H1 (cell line): ENCODE measurements around the gene SCARB2. TPM values are rescaled to one million over a fixed set of nuclear protein-coding genes. Genes with fewer than 3 reads are reported as not detected.

Experiments used
- CTCF ChIA-PET: fragments of 300-600 bp; sonication (Branson Sonifier 250); formaldehyde crosslinking; loops from one replicate; lab custom pipeline; 2021; ENCODE audit not compliant: partially characterized antibody; lab: Charles Lee
- POLR2A ChIA-PET: fragments of 300-600 bp; sonication (Branson Sonifier 250); formaldehyde crosslinking; loops from one replicate; lab custom pipeline; 2021; ENCODE audit warnings: inconsistent platforms; ENCODE audit not compliant: partially characterized antibody; lab: Charles Lee
- DNase-seq, 2 experiments: peaks; one replicate each; pipeline versions ENCODE4 v3.0.0 to v3.0.0-alpha.2; 2010 to 2022; ENCODE audit warnings: low spot score in 2 of 2, low read depth in 1 of 2, mixed read lengths in 1 of 2
- FAIRE-seq: peaks from 2 replicates; lab custom pipeline; 2011; peaks lifted over from hg19 to GRCh38; lab: Jason Lieb, UNC
- H2AFZ ChIP-seq: 2 replicates; pipeline ENCODE4 v1.8.1; 2012; ENCODE audit warnings: low read length, inconsistent platforms
- H2AK5ac ChIP-seq: 2 replicates; pipeline ENCODE4 v1.6.1; 2013; ENCODE audit warnings: low read depth, low read length
- H2BK120ac ChIP-seq: replicated peaks from 2 replicates; pipeline ENCODE3; 2013; ENCODE audit warnings: low read depth, low read length, inconsistent platforms
- H2BK12ac ChIP-seq: 2 replicates; pipeline ENCODE4 v1.6.1; 2013; ENCODE audit warnings: low read depth, low read length
- H2BK15ac ChIP-seq: 2 replicates; pipeline ENCODE4 v1.6.1; 2013; ENCODE audit warnings: low read length
- H2BK20ac ChIP-seq: 2 replicates; pipeline ENCODE4 v1.6.1; 2013; ENCODE audit warnings: low read length
- H2BK5ac ChIP-seq: 2 replicates; pipeline ENCODE4 v1.6.1; 2013; ENCODE audit warnings: low read depth, low read length
- H3K14ac ChIP-seq: 2 replicates; pipeline ENCODE4 v1.6.1; 2013; ENCODE audit warnings: inconsistent platforms; ENCODE audit not compliant: insufficient read length
- H3K18ac ChIP-seq: 2 replicates; pipeline ENCODE4 v1.6.1; 2013; ENCODE audit warnings: low read length; ENCODE audit errors: extremely low read depth
- H3K23ac ChIP-seq: 2 replicates; pipeline ENCODE4 v1.6.1; 2013; ENCODE audit warnings: inconsistent platforms; ENCODE audit not compliant: insufficient read length
- H3K23me2 ChIP-seq: 2 replicates; pipeline ENCODE4 v1.6.1; 2013; ENCODE audit warnings: low read depth, low read length
- H3K27ac ChIP-seq: 2 replicates; pipeline ENCODE4 v1.6.1; 2011; ENCODE audit warnings: low read depth, low read length, inconsistent platforms
- H3K27me3 ChIP-seq, 4 experiments: replicated peaks in 1 of 4; 1 replicate in 1 of 4; 2 replicates in 3 of 4; pipeline versions ENCODE4 v1.6.1 to v1.8.1; 2011 to 2013; ENCODE audit warnings: low read length in 3 of 4, mild to moderate bottlenecking in 3 of 4, inconsistent platforms in 2 of 4, mixed read lengths in 2 of 4, moderate library complexity in 1 of 4; ENCODE audit not compliant: control insufficient read depth in 3 of 4, insufficient read depth in 3 of 4; ENCODE audit errors: extremely low read depth in 1 of 4
- H3K36me3 ChIP-seq, 4 experiments: 2 replicates each; pipeline versions ENCODE4 v1.6.1 to v1.8.1; 2011 to 2013; ENCODE audit warnings: mild to moderate bottlenecking in 4 of 4, low read length in 3 of 4, moderate library complexity in 2 of 4, control low read depth in 1 of 4, inconsistent platforms in 1 of 4; ENCODE audit not compliant: insufficient read depth in 4 of 4, control insufficient read depth in 2 of 4
- H3K4ac ChIP-seq: replicated peaks from 2 replicates; pipeline ENCODE3; 2013; ENCODE audit warnings: low read length, low read depth, mixed read lengths, inconsistent platforms; ENCODE audit not compliant: insufficient read length
- H3K4me1 ChIP-seq, 4 experiments: replicated peaks in 1 of 4; 1 replicate in 1 of 4; 2 replicates in 3 of 4; pipeline versions ENCODE4 v1.6.1 to v1.8.1; 2011 to 2013; ENCODE audit warnings: low read length in 3 of 4, inconsistent platforms in 2 of 4, mixed read lengths in 1 of 4; ENCODE audit not compliant: insufficient read depth in 4 of 4, control insufficient read depth in 3 of 4
- H3K4me2 ChIP-seq, 2 experiments: 2 replicates each; pipeline versions ENCODE4 v1.6.1 to v1.8.1; 2011 to 2013; ENCODE audit warnings: low read depth in 2 of 2, low read length in 2 of 2, control low read depth in 1 of 2, inconsistent platforms in 1 of 2, mild to moderate bottlenecking in 1 of 2; ENCODE audit not compliant: insufficient read depth in 1 of 2
- H3K4me3 ChIP-seq, 4 experiments: fragments of 200-600, 300-600 bp in 1 of 4; sonication (generic), shearing (Covaris generic), sonication (Bioruptor Twin) in 1 of 4; 2 replicates each; pipeline versions ENCODE4 v1.5.1 to v1.8.1; 2011 to 2016; ENCODE audit warnings: low read length in 4 of 4, low read depth in 3 of 4, control low read depth in 2 of 4, inconsistent platforms in 2 of 4, mild to moderate bottlenecking in 2 of 4, mixed read lengths in 1 of 4, moderate library complexity in 1 of 4; ENCODE audit not compliant: insufficient read depth in 2 of 4; ENCODE audit errors: extremely low read depth in 1 of 4
- H3K56ac ChIP-seq: replicated peaks from 2 replicates; pipeline ENCODE3; 2013; ENCODE audit warnings: low read depth, mild to moderate bottlenecking, mixed read lengths, low read length, inconsistent platforms; ENCODE audit not compliant: insufficient read length
- H3K79me1 ChIP-seq: 2 replicates; pipeline ENCODE4 v1.6.1; 2013; ENCODE audit warnings: low read depth, low read length, control low read depth
- H3K79me2 ChIP-seq, 2 experiments: 2 replicates each; pipeline versions ENCODE4 v1.6.1 to v1.8.1; 2012 to 2013; ENCODE audit warnings: low read length in 2 of 2, mild to moderate bottlenecking in 2 of 2, inconsistent platforms in 1 of 2; ENCODE audit not compliant: insufficient read depth in 2 of 2, control insufficient read depth in 1 of 2
- H3K9ac ChIP-seq, 4 experiments: replicated peaks in 1 of 4; 1 replicate in 1 of 4; 2 replicates in 3 of 4; pipeline versions ENCODE4 v1.6.1 to v1.8.1; 2011 to 2013; ENCODE audit warnings: low read depth in 3 of 4, low read length in 3 of 4, control low read depth in 2 of 4, mild to moderate bottlenecking in 2 of 4, moderate library complexity in 2 of 4, inconsistent platforms in 1 of 4; ENCODE audit errors: extremely low read depth in 1 of 4
- H3K9me3 ChIP-seq, 2 experiments: 2 replicates each; pipeline versions ENCODE4 v1.6.1 to v1.8.1; 2012 to 2013; ENCODE audit warnings: mild to moderate bottlenecking in 2 of 2, moderate library complexity in 2 of 2, control low read depth in 1 of 2, inconsistent platforms in 1 of 2, low read depth in 1 of 2, low read length in 1 of 2, mixed read lengths in 1 of 2; ENCODE audit not compliant: insufficient read depth in 2 of 2
- H4K20me1 ChIP-seq, 2 experiments: replicated peaks in 1 of 2; 2 replicates each; pipeline versions ENCODE3 to v1.8.1; 2011 to 2013; ENCODE audit warnings: inconsistent platforms in 2 of 2, low read length in 2 of 2, mild to moderate bottlenecking in 1 of 2; ENCODE audit not compliant: insufficient read depth in 2 of 2, control insufficient read depth in 1 of 2
- H4K5ac ChIP-seq: 2 replicates; pipeline ENCODE4 v1.6.1; 2013; ENCODE audit warnings: low read length, low read depth, mixed read lengths, inconsistent platforms; ENCODE audit not compliant: insufficient read length
- H4K8ac ChIP-seq: 2 replicates; pipeline ENCODE4 v1.8.0; 2013; ENCODE audit warnings: mild to moderate bottlenecking, moderate library complexity, low read length, inconsistent platforms; ENCODE audit not compliant: insufficient read depth; ENCODE audit errors: extremely low read depth
- H4K91ac ChIP-seq: replicated peaks from 2 replicates; pipeline ENCODE3; 2013; ENCODE audit warnings: low read length, mixed read lengths, inconsistent platforms; ENCODE audit not compliant: insufficient read length
- ASH2L ChIP-seq: fragments of 200-600, 300-600 bp; sonication (generic); IDR thresholded peaks from one replicate; pipeline ENCODE4 v1.7.1; 2017; ENCODE audit warnings: low read length
- CBX8 ChIP-seq: fragments of 300-800, 300-1000 bp; sonication (generic); IDR thresholded peaks from 2 replicates; pipeline ENCODE4 v1.7.1; 2016; ENCODE audit warnings: low read depth, low read length, borderline replicate concordance
- CTCF ChIP-seq, 3 experiments: IDR thresholded peaks; 1 replicate in 2 of 3; 2 replicates in 1 of 3; pipeline versions ENCODE4 v1.5.1 to v1.6.1; 2011; ENCODE audit warnings: low read length in 3 of 3, mild to moderate bottlenecking in 3 of 3, inconsistent platforms in 2 of 3, low read depth in 1 of 3, moderate library complexity in 1 of 3; ENCODE audit not compliant: insufficient read depth in 1 of 3; ENCODE audit errors: control extremely low read depth in 1 of 3
- GTF2F1 ChIP-seq: IDR thresholded peaks from 2 replicates; pipeline ENCODE4 v1.6.1; 2012; ENCODE audit warnings: low read depth, low read length, improper control_type of control experiment, borderline replicate concordance
- JUND ChIP-seq: IDR thresholded peaks from 2 replicates; pipeline ENCODE4 v1.6.1; 2011; ENCODE audit warnings: mild to moderate bottlenecking, improper control_type of control experiment, low read length
- KDM1A ChIP-seq: fragments of 200-600, 300-600 bp; sonication (generic); IDR thresholded peaks from 2 replicates; pipeline ENCODE4 v1.7.1; 2016; ENCODE audit warnings: mild to moderate bottlenecking, low read length, borderline replicate concordance
- PHF8 ChIP-seq: fragments of 200-600 bp; sonication (generic); conservative IDR thresholded peaks from 2 replicates; pipeline ENCODE4 v1.7.1; 2012; ENCODE audit warnings: low read depth, mild to moderate bottlenecking, inconsistent platforms, low read length, moderate library complexity
- TAF1 ChIP-seq: IDR thresholded peaks from 2 replicates; pipeline ENCODE4 v1.6.1; 2011; ENCODE audit warnings: mild to moderate bottlenecking, low read depth, low read length
- WGBS, 2 experiments: shearing (Covaris generic) in 1 of 2; methylation state at CpG; one replicate each; pipeline versions ENCODE4 v1.1.6 to v1.1.7; 2013 to 2015; ENCODE audit warnings: low lambda C conversion rate in 2 of 2, mixed read lengths in 2 of 2, inconsistent platforms in 1 of 2, low coverage in 1 of 2, missing lambda C conversion rate in 1 of 2; ENCODE audit not compliant: insufficient replicate concordance in 2 of 2, insufficient coverage in 1 of 2, insufficient read length in 1 of 2; ENCODE audit errors: extremely low coverage in 1 of 2, missing lambda C conversion rate in 1 of 2; 5-methylcytosine and 5-hydroxymethylcytosine counted together
- polyA plus RNA-seq, 7 experiments: library from polyadenylated mRNA; depleted of rRNA in 3 of 7; stranded (reverse) in 5 of 7; unstranded in 2 of 7; fragments of >200 nt in 5 of 7; fragments of 200-250 nt in 2 of 7; gene quantifications; 1 replicate in 5 of 7; 2 replicates in 1 of 7; 4 replicates in 1 of 7; pipeline versions ENCODE4 v1.2.1 to v1.2.3, GENCODE V29; 2011 to 2013; ENCODE audit warnings: missing spikeins in 2 of 7, mixed read lengths in 2 of 7
- total RNA-seq: library from RNA; stranded (reverse); fragmentation: NEBNext Ultra II Directional; extraction: Animal tissue kit (Norgen Biotek cat#: 25700); gene quantifications from 2 replicates; pipeline ENCODE4 v1.2.1, GENCODE V29; 2021

SCARB2 gene
- total and polyA plus RNA-seq, 2 of the 8 experiments (the other 6 are each of a cell fraction or from before 2014, with no cell fraction given), result 18.5 to 35.7 TPM

DNA sequence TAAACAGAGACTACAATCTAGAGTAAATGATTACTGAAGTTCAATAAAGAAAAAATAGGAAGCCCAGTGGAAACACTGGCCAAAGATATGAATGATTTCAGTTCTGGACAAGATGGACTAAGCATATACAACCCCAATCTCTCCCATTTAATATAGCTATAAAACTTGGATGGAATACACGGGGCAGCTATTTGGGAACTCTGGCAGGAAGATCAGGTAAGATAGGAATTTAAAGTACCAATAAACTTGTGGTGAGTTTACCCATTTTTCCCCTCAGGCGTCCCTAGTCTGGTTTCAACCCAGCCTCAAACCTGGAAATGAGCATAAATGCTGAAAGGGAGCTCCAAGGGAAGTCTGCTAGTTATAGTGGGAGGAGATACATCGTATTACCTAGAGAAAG is 85.9 kb downstream of the SCARB2 start:
- Histone ChIP-seq H4K91ac (no peak overlapping the region), H3K27ac (no peak overlapping the region), H3K4me3 (no peak overlapping the region), H3K14ac (no peak overlapping the region), H4K20me1 (peaks cover 2 to 5% of the 10 kb centered on the region in 2 experiments), H3K9ac (no peak overlapping the region), H3K4me1 (no peaks in the 10 kb centered on the region), H2BK20ac (no peak overlapping the region), H3K4me2 (no peak overlapping the region), H3K23me2 (no peaks in the 10 kb centered on the region), H4K8ac (no peak overlapping the region), H3K23ac (no peak overlapping the region), H3K27me3 (no peaks in the 10 kb centered on the region), H3K4ac (no peak overlapping the region), H3K9me3 (no peaks in the 10 kb centered on the region; a peak in 1 of 4 replicates), H2BK15ac (no peak overlapping the region), H2BK5ac (no peak overlapping the region), H4K5ac (no peak overlapping the region), H2AK5ac (no peak overlapping the region)
- ChIA-PET POLR2A (interaction anchor here (1.1 kb wide), 1 partner anchor 21 kb away, joined by 3 read pairs; the partner anchor contains the start of gene NUP54), CTCF (interaction anchor here (0.8 to 1.1 kb wide), 2 partner anchors 19 to 250 kb away, joined by 3 to 6 read pairs; no protein-coding TSS in a partner anchor)
- DNase-seq, result no peak
- 86% methylated on average over 3 of the region's 3 CpGs; no CpG with 5 or more reads in 1 of the 2 experiments for WGBS, 2 experiments
- TF ChIP-seq ASH2L, result no peak
- TF ChIP-seq KDM1A, result no peak
- no peak for TF ChIP-seq JUND
- no peak for TF ChIP-seq PHF8
- no peak for TF ChIP-seq CBX8
- no peak for TF ChIP-seq CTCF (IDR thresholded peaks at IDR 0.05; ENCODE audit: control extremely low read depth in 1 of 3, insufficient read depth in 1 of 3, low read depth in 1 of 3, low read length in 3 of 3)
- TF ChIP-seq GTF2F1, result no peak
- TF ChIP-seq TAF1, result no peak
- TF ChIP-seq, all 59 proteins: peak for 0
- Histone ChIP-seq H3K79me2 (peaks cover 0 to 27% of the 10 kb centered on the region in 2 experiments; a peak in 2 of 4 replicates), H3K79me1 (no peaks in the 10 kb centered on the region), H2BK120ac (no peak overlapping the region), H2AFZ (no peak overlapping the region), H3K56ac (no peak overlapping the region), H3K36me3 (peaks cover 5 to 68% (median 26%) of the 10 kb centered on the region in 4 experiments; a peak in 6 of 8 replicates), H2BK12ac (no peak overlapping the region), H3K18ac (no peak overlapping the region)
- FAIRE-seq, result no peak
